HG03460 (cell line): ENCODE results near the gene COL23A1.
"Not testable (repeated sequence)": the region's sequence is repeated elsewhere in the genome, so short reads cannot be mapped to it uniquely, and the experiment has no call there.

ENCODE experiments used
- ATAC-seq: cut with Tn5 transposase; IDR thresholded peaks from one replicate; pipeline ENCODE4 v1.9.1; 2021; ENCODE audit not compliant: unreplicated experiment

The COL23A1 gene

GRCh38 chr5:178383919-178384815, 206.0 kb downstream of the COL23A1 start:
- no peak for ATAC-seq

GRCh38 chr5:178383301-178383918, 206.8 kb downstream of the COL23A1 start:
- ATAC-seq: no peak

GRCh38 chr5:178382754-178383164, 207.4 kb downstream of the COL23A1 start:
- no peak for ATAC-seq

DNA sequence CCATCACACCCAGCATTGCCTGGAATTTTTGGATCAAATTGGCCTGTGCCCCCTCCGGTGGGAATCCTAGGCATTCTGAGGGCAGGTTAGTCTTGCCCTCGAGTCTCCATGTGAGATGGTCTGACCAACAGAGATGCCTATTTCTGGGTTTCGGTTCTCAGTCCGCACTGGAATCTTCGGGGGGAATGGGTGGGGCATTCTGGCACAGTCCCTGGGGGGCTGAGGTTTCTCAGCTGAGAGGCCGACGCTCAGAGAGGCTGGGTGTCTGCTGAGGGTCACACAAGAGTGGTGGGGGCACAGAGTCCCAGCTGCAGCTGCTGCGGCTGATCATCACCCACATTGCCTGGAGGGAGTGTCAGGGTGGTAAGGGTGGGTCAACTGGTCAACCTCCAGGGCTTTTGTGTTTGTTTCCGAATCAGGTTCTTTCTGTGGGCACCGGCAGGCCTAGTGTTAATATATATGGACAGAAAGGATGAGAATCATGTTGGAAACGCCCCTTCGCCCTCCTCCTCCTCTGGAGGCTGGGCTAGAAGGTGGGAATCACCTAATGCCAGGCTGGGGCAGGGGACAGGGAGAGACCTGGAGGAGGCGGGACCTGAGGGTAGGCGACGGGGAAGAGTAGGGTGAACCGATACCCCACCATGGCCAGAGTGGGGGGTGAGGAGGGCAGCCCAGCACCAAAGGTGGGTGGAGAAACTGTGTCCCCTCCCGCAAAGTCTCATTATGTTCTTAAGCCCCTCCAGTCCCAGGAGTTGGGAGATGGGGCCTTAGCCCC, 208.1 kb downstream of the COL23A1 start:
- no peak for ATAC-seq

DNA sequence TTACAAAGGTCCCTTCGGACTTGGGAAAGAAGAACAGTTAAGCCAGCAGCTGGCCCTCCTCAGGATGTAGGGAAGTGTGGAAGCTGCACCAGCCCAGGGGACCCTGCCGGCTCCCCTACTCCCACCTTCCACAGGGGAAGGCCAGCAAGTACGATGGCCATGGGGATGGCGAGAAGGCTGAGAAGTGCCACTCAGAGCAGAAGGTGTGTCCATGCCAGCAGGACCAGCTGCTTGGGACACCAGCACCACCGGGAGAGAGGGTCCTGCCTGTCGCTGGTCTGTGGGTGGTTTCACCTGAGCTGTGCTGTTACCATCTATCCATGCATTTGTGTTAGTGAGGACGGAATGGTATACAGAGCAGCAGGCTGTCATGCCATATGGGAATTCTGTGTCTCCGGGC, 209.0 kb downstream of the COL23A1 start:
- ATAC-seq: no peak

- ATAC-seq: no peak
These were observed 209.6 kb downstream of the COL23A1 start for GRCh38 chr5:178380541-178381074.

DNA sequence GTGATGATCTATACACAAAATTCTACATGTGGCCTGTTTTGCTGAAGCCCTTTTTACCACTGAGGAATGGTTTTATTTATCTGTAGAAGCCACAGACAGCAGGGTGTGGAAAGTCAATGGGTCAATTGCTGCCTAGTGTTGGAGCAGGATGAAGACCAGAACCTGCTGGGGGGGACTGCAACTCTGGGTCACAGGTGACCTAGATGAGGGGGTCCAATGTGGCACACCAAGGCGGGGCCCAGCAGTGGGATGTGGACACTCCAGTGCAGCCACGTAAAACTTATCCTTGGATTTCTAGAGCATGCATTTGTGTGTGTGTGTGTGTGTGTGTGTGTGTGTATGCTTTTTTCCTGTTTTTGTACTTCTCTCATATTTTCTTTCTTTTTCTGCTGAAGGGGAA, 210.1 kb downstream of the COL23A1 start:
- ATAC-seq: no peak

GRCh38 chr5:178378527-178379484, 211.4 kb downstream of the COL23A1 start:
- ATAC-seq: no peak

- ATAC-seq: no peak
These were observed 212.5 kb downstream of the COL23A1 start for GRCh38 chr5:178377583-178378270.

DNA sequence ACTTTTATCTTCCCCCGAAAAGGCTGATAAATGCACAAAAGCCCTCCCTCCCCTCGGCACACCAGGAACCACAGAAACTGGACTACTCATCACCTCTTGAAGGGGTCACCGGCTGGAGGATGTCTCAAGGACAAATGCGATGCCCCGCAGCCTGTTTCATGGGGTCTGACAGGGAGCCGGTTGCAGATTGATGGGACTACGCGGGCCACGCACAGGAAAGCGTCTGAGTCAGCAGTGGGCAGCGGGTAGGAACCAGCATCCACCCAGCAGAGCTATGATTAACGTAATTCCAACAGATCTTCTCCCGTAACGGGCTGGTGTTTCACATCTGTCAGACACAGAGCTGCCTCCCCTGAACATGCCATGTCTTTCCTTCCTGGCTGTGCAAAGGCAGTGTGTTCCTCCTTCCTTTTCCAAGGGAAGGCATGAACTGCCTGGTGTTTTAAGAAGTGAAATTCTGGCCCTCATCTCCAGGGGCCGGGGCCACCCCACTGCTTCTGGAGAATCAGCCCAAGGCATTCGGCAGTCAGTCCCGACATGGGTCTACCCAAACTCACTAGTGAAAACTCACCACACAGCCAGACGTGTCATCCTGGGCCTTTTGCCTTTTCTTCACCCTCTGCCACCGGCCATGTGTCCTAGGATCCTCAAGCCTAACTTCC, 213.1 kb downstream of the COL23A1 start:
- ATAC-seq: no peak

GRCh38 chr5:178375348-178375747, 214.8 kb downstream of the COL23A1 start:
- no peak for ATAC-seq

GRCh38 chr5:178373711-178374110, 216.5 kb downstream of the COL23A1 start:
- no peak for ATAC-seq

DNA sequence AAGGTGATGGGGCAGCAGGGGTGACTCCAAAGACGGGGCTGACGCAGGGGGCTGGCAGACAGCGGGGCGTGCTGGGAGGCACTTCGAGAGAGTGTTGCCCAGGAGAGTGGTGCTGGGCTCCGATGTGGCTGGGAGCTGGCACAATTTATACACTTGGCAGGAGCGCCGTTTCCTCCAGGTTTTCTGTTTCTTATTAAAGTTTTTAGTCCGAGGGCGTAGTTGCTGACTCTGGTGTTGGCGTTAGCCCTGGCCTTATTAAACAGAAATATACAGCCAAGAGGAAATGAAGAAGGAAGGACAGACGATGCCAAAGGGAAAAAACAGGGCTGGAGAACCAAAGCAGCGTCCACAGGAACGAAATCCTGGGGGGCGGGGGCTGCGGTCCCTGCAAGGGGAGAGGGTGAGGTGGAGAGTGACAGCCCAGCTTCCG, 218.0 kb downstream of the COL23A1 start:
- ATAC-seq: no peak

DNA sequence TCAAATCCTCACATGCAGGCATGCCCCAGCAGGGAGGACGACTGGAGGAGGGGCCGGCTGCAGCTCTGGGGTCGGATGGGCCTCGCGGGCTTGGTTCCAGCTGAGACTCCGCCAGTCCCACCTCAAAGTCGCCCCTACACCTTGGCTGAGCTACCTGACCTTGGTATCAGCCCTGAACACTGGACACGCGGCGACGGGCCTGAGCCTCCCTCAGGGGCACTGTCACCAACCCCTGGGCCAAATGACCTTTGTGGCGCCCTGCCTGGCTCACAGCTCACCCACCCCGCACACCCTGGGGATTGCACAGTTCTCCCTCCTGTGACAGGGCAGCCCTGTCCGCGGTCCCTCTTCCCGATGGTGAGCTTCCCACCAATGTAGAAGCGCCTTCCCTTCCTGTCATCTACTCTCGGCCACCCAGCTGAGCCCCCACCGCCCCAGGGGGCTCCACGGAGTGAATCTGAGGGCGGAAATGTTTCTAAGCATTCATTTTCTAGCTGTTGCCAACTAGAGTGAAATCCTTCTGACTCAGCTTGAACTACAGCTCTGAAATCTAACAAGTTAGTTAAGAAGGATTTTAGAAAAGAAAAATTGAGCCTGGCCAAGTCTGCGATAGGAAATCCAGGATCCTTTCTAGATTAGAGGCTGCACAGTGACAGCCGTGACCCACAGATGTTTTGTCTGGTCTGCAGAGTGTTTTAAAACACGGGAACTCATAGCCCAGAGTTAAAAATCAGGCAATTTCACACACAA, 218.7 kb downstream of the COL23A1 start:
- ATAC-seq: no peak

GRCh38 chr5:178370102-178370501, 220.1 kb downstream of the COL23A1 start:
- ATAC-seq: no peak

- not testable (repeated sequence) for ATAC-seq
These were observed 220.7 kb downstream of the COL23A1 start for GRCh38 chr5:178369469-178369868.

GRCh38 chr5:178368716-178369300, 221.4 kb downstream of the COL23A1 start:
- ATAC-seq: no peak

- no peak for ATAC-seq
These were observed 221.9 kb downstream of the COL23A1 start for GRCh38 chr5:178368274-178368673.
